A549 treated with dexamethasone at 1 μM for 4 hours (cell line): ENCODE measurements around the gene CCDC171. TPM values are rescaled to one million over a fixed set of nuclear protein-coding genes. Genes with fewer than 3 reads are reported as not detected.

ENCODE experiments used
- total RNA-seq: library from RNA; stranded (reverse); fragments of 200-300 nt; extraction: Qiagen RNA extraction; gene quantifications from 5 replicates; pipeline ENCODE4 v1.2.3, GENCODE V29; 2022

Gene CCDC171
- 0.33 to 0.73 TPM (median 0.38 TPM) in 5 replicates for total RNA-seq

DNA sequence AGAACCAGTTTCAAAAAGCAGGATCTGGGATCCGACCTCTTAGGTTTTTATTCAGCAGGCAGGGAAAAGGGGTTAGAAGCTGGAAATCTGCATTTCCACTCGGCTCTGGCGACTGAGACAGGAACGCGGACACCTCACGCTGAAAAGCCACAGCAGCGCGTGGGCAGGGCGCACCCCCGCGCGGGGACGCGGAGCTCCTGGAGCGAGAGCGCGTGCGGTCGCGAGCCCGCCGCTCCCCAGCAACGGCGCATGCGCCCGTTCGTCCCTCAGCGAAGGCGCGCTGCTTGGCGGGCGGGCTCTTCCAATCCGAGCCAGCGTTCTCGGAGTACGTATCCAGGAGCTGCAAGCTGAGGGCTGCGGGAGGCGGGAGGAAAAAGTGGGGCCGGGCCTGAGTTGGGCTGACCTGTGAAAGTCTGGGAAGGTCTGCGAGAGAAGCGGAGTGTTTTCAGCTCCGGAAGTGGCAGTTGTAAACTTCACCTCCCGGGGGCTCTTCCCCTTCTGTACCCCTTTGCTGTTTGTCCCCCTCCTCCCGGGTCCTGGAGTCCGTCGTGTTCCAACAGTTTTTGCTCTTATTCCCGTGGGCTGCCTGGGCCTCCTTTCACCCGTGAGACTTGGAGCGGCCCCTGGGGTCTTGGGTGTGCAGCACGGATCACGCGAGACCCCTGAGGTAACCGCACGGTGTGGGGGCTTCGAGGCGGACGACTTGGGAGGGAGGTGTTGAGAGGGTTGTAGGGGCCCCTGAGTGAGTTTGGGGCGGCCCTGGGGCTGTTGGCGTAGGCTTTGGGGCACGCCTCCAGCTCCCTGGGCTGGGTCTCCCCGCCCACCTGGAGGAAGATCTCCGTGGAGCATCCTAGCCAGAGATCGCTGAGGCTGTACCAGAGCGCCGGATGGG, at the start of gene CCDC171:
CCDC171 (plus strand) TSS at position 408 of the 892 bp plus-strand sequence. CDS start 11,046 bp downstream, outside the sequence.

DNA sequence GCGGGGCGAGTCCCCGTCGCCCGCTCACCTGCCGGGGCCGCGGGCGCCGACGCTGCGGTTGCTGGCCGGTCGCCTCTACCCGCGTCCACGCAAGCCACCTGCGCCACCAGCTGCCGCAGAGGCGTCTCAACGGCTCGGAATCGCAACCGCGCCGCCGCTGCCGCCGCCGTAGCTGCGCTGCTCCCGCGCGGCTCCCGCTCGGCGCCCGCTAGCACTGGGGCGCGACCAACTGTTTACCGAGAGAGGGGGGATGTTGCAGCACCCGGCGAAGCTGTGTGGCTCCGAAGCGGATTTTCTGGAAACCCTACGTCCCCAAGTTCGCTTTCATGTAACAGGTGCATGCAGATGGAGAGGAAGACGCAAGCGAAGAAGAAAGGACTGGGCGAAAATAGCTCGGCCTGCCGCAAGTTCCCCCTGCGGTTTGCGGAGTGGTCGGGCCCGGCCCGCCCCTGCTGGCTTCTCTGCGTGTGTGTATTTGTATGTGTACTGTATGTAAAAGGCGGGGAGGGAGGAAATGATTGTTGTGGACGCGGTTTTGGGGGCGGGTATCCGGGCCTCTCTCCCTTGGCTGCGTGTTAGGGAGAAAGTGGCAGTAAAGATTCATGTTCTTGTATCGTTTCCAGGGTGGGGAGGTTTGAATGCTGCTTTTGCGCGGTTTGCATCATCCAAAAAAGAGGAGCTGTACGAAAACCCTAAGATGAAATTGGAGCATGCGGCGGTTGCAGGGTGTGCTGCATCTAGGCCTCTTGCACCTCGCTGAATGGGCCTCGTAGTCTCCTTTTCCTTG, 41.9 kb upstream of the CCDC171 start, which contains the start of gene PSIP1:
PSIP1 (minus strand) TSS at position 182 of the 787 bp plus-strand sequence. CDS start 782 bp downstream, outside the sequence.

Other genes starting within 250 kb of the CCDC171 start
- gene TTC39B, start 245.8 kb upstream of the CCDC171 start, total RNA-seq, result 1.2 to 2.0 TPM (median 1.4 TPM) in 5 replicates
- 14.3 to 22.9 TPM (median 21.2 TPM) in 5 replicates for gene SNAPC3, start 130.2 kb upstream of the CCDC171 start, total RNA-seq
- 55.3 to 63.3 TPM (median 61.6 TPM) in 5 replicates for gene PSIP1, start 42.1 kb upstream of the CCDC171 start, total RNA-seq